Inflammatory macrophage treated with lipopolysaccharide for 1 hour (primary cell): ENCODE measurements around the gene SLC49A3.
A peak's percentile ranks its signal among the peaks of the same experiment; 100 is the strongest.
"Not testable (repeated sequence)": the region's sequence is repeated elsewhere in the genome, so short reads cannot be mapped to it uniquely, and the experiment has no call there.

Source experiments
- DNase-seq, 2 donors: peaks; one replicate each; pipeline ENCODE4 v3.0.0-alpha.2; 2020 to 2022

Gene SLC49A3

GRCh38 chr4:680091-680490 is 8.9 kb downstream of the SLC49A3 start:
- no peak for DNase-seq

- DNase-seq, result no peak
Measured at GRCh38 chr4:679629-680028, 9.3 kb downstream of the SLC49A3 start.

GRCh38 chr4:679104-679481 is 9.9 kb downstream of the SLC49A3 start:
- DNase-seq, result no peak

GRCh38 chr4:678331-679103 is 10.4 kb downstream of the SLC49A3 start:
- no peak for DNase-seq

GRCh38 chr4:677431-678293 is 11.3 kb downstream of the SLC49A3 start:
- DNase-seq, result no peak

- no peak for DNase-seq
Measured at GRCh38 chr4:676871-677235, 12.1 kb downstream of the SLC49A3 start.

- DNase-seq, result no peak
Measured at GRCh38 chr4:675980-676870, 12.7 kb downstream of the SLC49A3 start.

- no peak for DNase-seq
Measured at GRCh38 chr4:675036-675882, 13.7 kb downstream of the SLC49A3 start.

- DNase-seq, result peak; percentile 94 to 99
Measured at GRCh38 chr4:674172-675035, 14.5 kb downstream of the SLC49A3 start, which contains the start of the genes ATP5ME and MYL5. Gene ATP5ME (minus strand): TSS chr4:674276. CDS start chr4:674247, 29 bp downstream. Gene MYL5 (plus strand): TSS chr4:674542. CDS start chr4:678027, 3,485 bp downstream.

GRCh38 chr4:673349-674091 is 15.4 kb downstream of the SLC49A3 start:
- DNase-seq, result peak; percentile 41 to 43

- DNase-seq, result no peak
Measured at GRCh38 chr4:671769-672168, 17.2 kb downstream of the SLC49A3 start.

- not testable (repeated sequence) for DNase-seq
Measured at GRCh38 chr4:669806-670559, 19.0 kb downstream of the SLC49A3 start.

GRCh38 chr4:668219-668618 is 20.7 kb downstream of the SLC49A3 start:
- not testable (repeated sequence) for DNase-seq

GRCh38 chr4:667545-667925 is 21.4 kb downstream of the SLC49A3 start:
- no peak for DNase-seq

GRCh38 chr4:666822-667544 is 22.0 kb downstream of the SLC49A3 start:
- DNase-seq, result no peak

GRCh38 chr4:666436-666810 is 22.5 kb downstream of the SLC49A3 start:
- no peak for DNase-seq

GRCh38 chr4:665751-666435 is 23.1 kb downstream of the SLC49A3 start:
- DNase-seq, result no peak

- DNase-seq, result no peak
Measured at GRCh38 chr4:665381-665750, 23.6 kb downstream of the SLC49A3 start.
